Esophagus squamous epithelium (tissue), 4 donors: ENCODE results near the gene USP37.

Experiments used
- CTCF ChIP-seq, 6 experiments: fragments of 450-650 bp in 4 of 6; fragments of 200-600 bp in 2 of 6; sonication (generic) in 2 of 6; IDR thresholded peaks; one replicate each; pipeline ENCODE4 v1.5.1; 2016 to 2019; ENCODE audit warnings: antibody characterized with exemption in 6 of 6, mild to moderate bottlenecking in 4 of 6, moderate library complexity in 4 of 6
- POLR2A ChIP-seq, 4 donors: fragments of 450-650 bp; IDR thresholded peaks; one replicate each; pipeline ENCODE4 v1.6.1; 2017; ENCODE audit warnings: antibody characterized with exemption in 4 of 4, mild to moderate bottlenecking in 4 of 4, moderate library complexity in 3 of 4

GRCh38 chr2:218566296-218566695, 1.9 kb downstream of the USP37 start:
- TF ChIP-seq CTCF (IDR thresholded peaks at IDR 0.05) (no peak), POLR2A (IDR thresholded peaks at IDR 0.05) (no peak)
